HepG2 (cell line): Measurements from ENCODE around the gene SOS2. TPM values are rescaled to one million over a fixed set of nuclear protein-coding genes. Genes with fewer than 3 reads are reported as not detected.
A peak's percentile ranks its signal among the peaks of the same experiment; 100 is the strongest.

Source experiments
- ASH2L ChIP-seq: fragments of 300-600, 200-600 bp; sonication (generic); IDR thresholded peaks from 2 replicates; pipeline ENCODE4 v1.7.0; 2017; ENCODE audit warnings: low read depth, mild to moderate bottlenecking, moderate library complexity, mixed read lengths, low read length; ENCODE audit not compliant: insufficient read length
- CHCHD3 ChIP-seq: sonication (generic); formaldehyde crosslinking; IDR thresholded peaks from 2 replicates; pipeline ENCODE4 v1.8.0; 2022; ENCODE audit warnings: mild to moderate bottlenecking, missing genetic modification reagents, moderate library complexity
- FOXK1 ChIP-seq: sonication (generic); formaldehyde crosslinking; IDR thresholded peaks from 2 replicates; pipeline ENCODE4 v1.4.0; 2020; ENCODE audit warnings: low read depth, missing genetic modification reagents, borderline replicate concordance
- GTF3A ChIP-seq: sonication (generic); formaldehyde crosslinking; conservative IDR thresholded peaks from 2 replicates; pipeline ENCODE4 v1.4.0; 2020; ENCODE audit warnings: mild to moderate bottlenecking, missing genetic modification reagents
- MLX ChIP-seq: IDR thresholded peaks from 2 replicates; pipeline ENCODE4 v1.6.1; 2016
- MTF2 ChIP-seq: sonication (generic); formaldehyde crosslinking; IDR thresholded peaks from 2 replicates; pipeline ENCODE4 v1.5.0; 2020; ENCODE audit warnings: missing genetic modification reagents, borderline replicate concordance
- NAIF1 ChIP-seq: sonication (generic); formaldehyde crosslinking; IDR thresholded peaks from 2 replicates; pipeline ENCODE4 v1.5.0; 2020; ENCODE audit warnings: mild to moderate bottlenecking, missing genetic modification reagents, borderline replicate concordance
- THAP11 ChIP-seq: IDR thresholded peaks from 2 replicates; pipeline ENCODE4 v1.6.1; 2016; ENCODE audit warnings: missing biosample characterization, missing genetic modification reagents
- TOPORS ChIP-seq: sonication (generic); formaldehyde crosslinking; IDR thresholded peaks from 2 replicates; pipeline ENCODE4 v1.8.0; 2023; ENCODE audit warnings: mild to moderate bottlenecking, missing genetic modification reagents
- XBP1 ChIP-seq: sonication (generic); formaldehyde crosslinking; IDR thresholded peaks from 2 replicates; pipeline ENCODE4 v1.5.0; 2020; ENCODE audit warnings: missing genetic modification reagents
- XRCC5 ChIP-seq: fragments of 200-400 bp; formaldehyde crosslinking; optimal IDR thresholded peaks from 2 replicates; pipeline ENCODE3; 2017; ENCODE audit warnings: mild to moderate bottlenecking, low read length
- ZNF121 ChIP-seq: sonication (generic); formaldehyde crosslinking; IDR thresholded peaks from 2 replicates; pipeline ENCODE4 v1.5.0; 2020; ENCODE audit warnings: mild to moderate bottlenecking, missing genetic modification reagents
- ZNF280B ChIP-seq: sonication (generic); formaldehyde crosslinking; IDR thresholded peaks from 2 replicates; pipeline ENCODE4 v1.5.0; 2020; ENCODE audit warnings: missing genetic modification reagents, mild to moderate bottlenecking, borderline replicate concordance
- ZNF317 ChIP-seq: sonication (generic); formaldehyde crosslinking; IDR thresholded peaks from 2 replicates; pipeline ENCODE4 v1.5.0; 2020; ENCODE audit warnings: mild to moderate bottlenecking, missing genetic modification reagents
- ZNF329 ChIP-seq: sonication (generic); formaldehyde crosslinking; IDR thresholded peaks from 2 replicates; pipeline ENCODE4 v1.9.0; 2021; ENCODE audit warnings: low read depth, mild to moderate bottlenecking, missing genetic modification reagents
- ZNF382 ChIP-seq: sonication (generic); formaldehyde crosslinking; IDR thresholded peaks from 2 replicates; pipeline ENCODE4 v1.5.0; 2020; ENCODE audit warnings: missing genetic modification reagents, mild to moderate bottlenecking, borderline replicate concordance
- ZNF674 ChIP-seq: sonication (generic); formaldehyde crosslinking; IDR thresholded peaks from 2 replicates; pipeline ENCODE4 v1.5.0; 2020; ENCODE audit warnings: low read depth, mild to moderate bottlenecking, missing genetic modification reagents
- ZNF792 ChIP-seq: IDR thresholded peaks from 2 replicates; pipeline ENCODE4 v1.6.1; 2016
- ZNF883 ChIP-seq: sonication (generic); formaldehyde crosslinking; IDR thresholded peaks from 2 replicates; pipeline ENCODE4 v1.5.1; 2020; ENCODE audit warnings: mild to moderate bottlenecking, missing genetic modification reagents; ENCODE audit errors: not compliant biosample characterization
- polyA plus RNA-seq, 8 experiments: library from polyadenylated mRNA; depleted of rRNA in 3 of 8; stranded (reverse) in 7 of 8; unstranded in 1 of 8; fragments of >200 nt; fragmentation: Illumina TruSeq in 4 of 8; extraction: Trizol in 4 of 8; gene quantifications; 2 replicates each; pipeline versions ENCODE4 v1.2.1 to v1.2.3, GENCODE V29; 2011 to 2016; ENCODE audit warnings: low read depth in 4 of 8, missing spikeins in 1 of 8, mixed read lengths in 1 of 8; ENCODE audit not compliant: insufficient read depth in 1 of 8
- total RNA-seq, 5 experiments: library from RNA; depleted of rRNA; stranded (reverse); fragments of >200 nt; fragmentation: Illumina TruSeq; extraction: Trizol; gene quantifications; 2 replicates each; pipeline ENCODE4 v1.2.3, GENCODE V29; 2016; ENCODE audit warnings: low read depth in 1 of 5
- TF ChIP-seq, protein P1 (sequence below): sonication (generic); formaldehyde crosslinking; IDR thresholded peaks from 2 replicates; pipeline ENCODE4; 2020; ENCODE audit warnings: missing genetic modification reagents, mild to moderate bottlenecking, borderline replicate concordance

Gene SOS2
- total and polyA plus RNA-seq, 2 of the 13 experiments (the other 11 are each of a cell fraction or from before 2014, with no cell fraction given) = 9.3 to 12.1 TPM

DNA sequence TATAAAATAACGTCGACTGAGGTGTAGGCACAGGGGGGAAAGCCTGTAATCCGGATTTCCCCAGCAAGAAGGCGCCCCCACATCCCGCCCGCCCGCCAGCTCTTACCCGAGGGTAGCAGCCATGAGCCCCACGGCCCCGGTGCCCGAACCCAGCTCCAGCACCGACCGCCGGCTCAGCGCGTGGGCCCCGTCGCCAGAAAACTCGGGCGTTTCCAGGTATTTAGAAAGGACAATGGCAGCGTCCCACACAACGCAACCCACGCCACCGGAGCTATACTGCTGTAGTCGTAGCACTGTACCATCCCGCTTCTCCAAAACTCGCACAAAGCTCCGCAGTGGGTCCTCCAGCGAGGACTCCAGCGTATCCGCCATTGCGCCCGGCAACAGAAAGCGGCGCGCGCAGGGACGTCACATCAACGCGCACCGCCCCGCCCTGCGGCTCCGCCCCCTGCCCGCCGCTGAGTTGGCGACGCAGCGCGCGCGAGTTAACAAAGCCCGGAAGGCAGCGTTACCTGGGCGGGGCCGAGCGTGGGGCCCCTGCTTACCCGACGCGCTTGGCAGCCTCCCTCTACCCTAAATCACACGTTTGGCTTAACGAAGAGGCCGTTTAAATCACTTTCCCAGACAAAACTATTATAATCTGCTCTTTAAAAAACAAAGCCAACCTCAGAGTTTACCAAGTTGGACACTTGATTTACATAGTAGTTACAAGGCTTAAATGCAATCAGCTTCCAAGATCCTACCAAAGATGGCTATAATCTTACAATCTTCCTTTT is 115.0 kb downstream of the SOS2 start, which contains the start of gene VCPKMT (continued):
- TF ChIP-seq MTF2 (CRISPR knock-in tag) (no peak), ZNF883 (peak; percentile 64), FOXK1 (CRISPR knock-in tag) (peak; percentile 90), ZNF674 (CRISPR knock-in tag) (no peak), TOPORS (CRISPR knock-in tag) (peak; percentile 69; the same call in 1 of the 2 replicates), NAIF1 (CRISPR knock-in tag) (peak; percentile 45; the same call in 1 of the 2 replicates), ZNF329 (CRISPR knock-in tag) (0 out of 2 replicates have a peak, but pooled peaks have one; percentile 49), ZNF382 (no peak), CHCHD3 (CRISPR knock-in tag) (no peak), THAP11 (peak; percentile 90), MLX (CRISPR knock-in tag) (no peak), ZNF317 (CRISPR knock-in tag) (0 out of 2 replicates have a peak, but pooled peaks have one; percentile 41), ZNF792 (peak; percentile 73; the same call in 1 of the 2 replicates), XRCC5 (peak; percentile 73), ASH2L (peak; percentile 95), ZNF280B (CRISPR knock-in tag) (peak; percentile 79), XBP1 (CRISPR knock-in tag) (no peak), ZNF121 (CRISPR knock-in tag) (no peak), GTF3A (no peak)
- TF ChIP-seq, protein P1, sequence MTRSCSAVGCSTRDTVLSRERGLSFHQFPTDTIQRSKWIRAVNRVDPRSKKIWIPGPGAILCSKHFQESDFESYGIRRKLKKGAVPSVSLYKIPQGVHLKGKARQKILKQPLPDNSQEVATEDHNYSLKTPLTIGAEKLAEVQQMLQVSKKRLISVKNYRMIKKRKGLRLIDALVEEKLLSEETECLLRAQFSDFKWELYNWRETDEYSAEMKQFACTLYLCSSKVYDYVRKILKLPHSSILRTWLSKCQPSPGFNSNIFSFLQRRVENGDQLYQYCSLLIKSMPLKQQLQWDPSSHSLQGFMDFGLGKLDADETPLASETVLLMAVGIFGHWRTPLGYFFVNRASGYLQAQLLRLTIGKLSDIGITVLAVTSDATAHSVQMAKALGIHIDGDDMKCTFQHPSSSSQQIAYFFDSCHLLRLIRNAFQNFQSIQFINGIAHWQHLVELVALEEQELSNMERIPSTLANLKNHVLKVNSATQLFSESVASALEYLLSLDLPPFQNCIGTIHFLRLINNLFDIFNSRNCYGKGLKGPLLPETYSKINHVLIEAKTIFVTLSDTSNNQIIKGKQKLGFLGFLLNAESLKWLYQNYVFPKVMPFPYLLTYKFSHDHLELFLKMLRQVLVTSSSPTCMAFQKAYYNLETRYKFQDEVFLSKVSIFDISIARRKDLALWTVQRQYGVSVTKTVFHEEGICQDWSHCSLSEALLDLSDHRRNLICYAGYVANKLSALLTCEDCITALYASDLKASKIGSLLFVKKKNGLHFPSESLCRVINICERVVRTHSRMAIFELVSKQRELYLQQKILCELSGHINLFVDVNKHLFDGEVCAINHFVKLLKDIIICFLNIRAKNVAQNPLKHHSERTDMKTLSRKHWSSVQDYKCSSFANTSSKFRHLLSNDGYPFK (CRISPR knock-in tag) = peak; percentile 85
